GM19452 (cell line): ENCODE data around the gene FBF1.
A peak's percentile ranks its signal among the peaks of the same experiment; 100 is the strongest.

Experiments used
- ATAC-seq: cut with Tn5 transposase; IDR thresholded peaks from one replicate; pipeline ENCODE4 v1.9.1; 2021; ENCODE audit not compliant: unreplicated experiment

The FBF1 gene

DNA sequence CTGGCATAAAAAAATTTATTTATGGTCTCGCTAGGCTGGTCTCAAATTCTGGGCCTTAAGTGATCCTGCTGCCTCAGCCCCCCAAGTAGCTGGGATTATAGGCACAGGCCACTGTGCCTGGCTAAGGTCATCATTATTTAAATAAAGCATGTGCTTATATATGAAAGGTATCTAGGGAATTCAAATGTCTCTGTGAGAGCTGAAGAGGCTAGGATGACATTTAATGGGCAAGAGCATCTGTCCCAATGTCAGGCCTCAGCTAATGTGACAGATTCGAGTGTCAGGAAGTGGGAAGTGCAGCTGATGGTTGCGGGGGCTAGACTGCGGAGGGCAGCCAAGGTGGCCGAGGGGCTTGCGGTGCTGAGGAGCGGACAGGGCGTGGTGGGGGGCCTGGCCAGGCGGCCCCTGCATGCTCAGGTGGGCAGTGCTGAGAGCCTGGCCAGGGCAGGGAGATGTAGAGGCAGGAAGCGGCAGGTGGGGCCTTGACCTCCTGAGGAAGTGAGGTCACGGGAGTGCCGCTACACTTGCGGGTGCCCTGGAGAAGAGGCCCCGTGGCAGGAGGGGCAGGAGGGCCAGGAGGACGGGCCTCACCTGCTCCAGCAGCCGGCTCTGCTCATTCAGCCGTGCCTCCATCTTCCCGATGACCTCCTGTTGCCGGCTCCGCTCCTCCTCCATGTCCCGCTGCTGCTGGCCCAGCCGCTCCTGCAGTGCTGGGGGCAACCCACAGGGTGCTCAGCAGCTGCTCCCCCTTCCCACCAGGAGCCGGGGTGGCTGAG is 23.5 kb downstream of the FBF1 start:
- ATAC-seq, result no peak

DNA sequence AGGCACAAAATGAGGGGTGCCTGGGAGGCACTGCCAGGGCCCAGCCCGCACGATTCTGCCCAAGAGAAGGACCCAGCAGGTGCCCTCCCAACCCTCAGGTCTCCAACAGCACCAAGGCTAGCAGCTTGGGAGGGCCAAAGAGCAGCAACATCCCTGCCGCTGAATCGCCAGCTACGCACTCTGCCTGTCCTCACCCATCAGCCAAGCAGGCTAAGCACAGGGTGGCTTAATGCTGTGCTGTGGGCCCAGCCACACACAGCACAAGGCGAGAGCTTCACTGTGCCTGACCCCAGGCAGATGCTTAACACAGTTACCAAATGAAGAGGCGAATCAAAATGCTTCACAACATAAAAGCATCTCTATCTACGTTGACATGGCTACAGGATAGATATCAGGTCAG is 25.6 kb downstream of the FBF1 start:
- no peak for ATAC-seq

DNA sequence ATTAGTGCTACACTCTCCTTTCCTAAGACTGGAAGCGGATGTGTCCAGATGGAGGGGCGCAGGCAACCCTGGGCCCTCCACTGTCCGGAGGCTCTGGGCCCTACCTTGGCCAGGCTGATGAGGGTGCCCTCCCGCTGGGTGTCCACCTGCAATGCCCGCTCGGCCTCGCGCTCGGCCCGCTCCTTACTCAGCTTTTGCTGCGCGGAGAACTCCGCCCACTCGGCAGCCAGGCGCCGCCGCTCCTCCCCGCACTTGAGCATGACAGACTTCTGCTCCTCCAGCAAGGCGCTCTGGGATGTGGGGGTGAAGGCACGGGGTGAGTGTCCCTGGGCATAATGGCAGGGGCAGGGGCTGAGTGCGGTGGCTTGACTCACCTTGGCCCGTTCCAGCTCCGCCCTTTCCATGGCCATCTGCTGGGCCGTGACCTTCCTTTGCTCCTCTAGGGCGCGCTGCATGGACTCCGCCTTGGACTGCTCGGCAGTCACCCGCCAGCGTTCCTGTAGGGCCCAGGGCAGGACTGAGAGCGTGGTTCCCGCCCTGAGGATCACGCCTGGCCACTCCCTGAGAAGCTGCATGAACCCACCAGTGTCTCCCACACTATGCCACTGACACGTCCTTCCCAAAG is 26.1 kb downstream of the FBF1 start:
- ATAC-seq, result no peak

GRCh38 chr17:75913537-75914210 is 27.2 kb downstream of the FBF1 start:
- ATAC-seq, result no peak

GRCh38 chr17:75910699-75911098 is 30.1 kb downstream of the FBF1 start:
- no peak for ATAC-seq

DNA sequence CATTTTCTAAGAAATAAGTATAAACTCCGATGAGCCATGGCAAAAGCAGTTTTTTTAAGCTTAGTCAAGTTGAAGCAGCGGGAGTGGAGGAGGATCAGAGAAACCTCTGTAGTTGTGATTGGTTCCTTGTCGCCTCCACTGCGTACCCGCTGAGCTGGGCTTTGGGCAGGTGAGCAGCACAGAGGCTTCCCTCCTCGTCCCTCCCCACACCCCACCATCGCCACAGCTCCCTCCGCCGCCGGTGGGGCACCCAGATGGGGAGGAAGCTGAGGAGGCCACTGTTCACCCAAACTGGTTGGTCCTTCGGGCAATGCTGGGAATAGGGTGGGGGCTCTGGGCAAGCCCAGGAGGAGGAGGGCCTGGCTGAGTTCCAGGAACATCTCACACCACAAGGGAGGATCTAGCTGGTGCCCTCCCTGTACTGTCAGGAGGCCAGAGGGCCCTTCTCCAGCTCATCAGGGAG is 31.0 kb downstream of the FBF1 start:
- no peak for ATAC-seq

- ATAC-seq, result no peak
These were observed 31.6 kb downstream of the FBF1 start for GRCh38 chr17:75909051-75909811.

DNA sequence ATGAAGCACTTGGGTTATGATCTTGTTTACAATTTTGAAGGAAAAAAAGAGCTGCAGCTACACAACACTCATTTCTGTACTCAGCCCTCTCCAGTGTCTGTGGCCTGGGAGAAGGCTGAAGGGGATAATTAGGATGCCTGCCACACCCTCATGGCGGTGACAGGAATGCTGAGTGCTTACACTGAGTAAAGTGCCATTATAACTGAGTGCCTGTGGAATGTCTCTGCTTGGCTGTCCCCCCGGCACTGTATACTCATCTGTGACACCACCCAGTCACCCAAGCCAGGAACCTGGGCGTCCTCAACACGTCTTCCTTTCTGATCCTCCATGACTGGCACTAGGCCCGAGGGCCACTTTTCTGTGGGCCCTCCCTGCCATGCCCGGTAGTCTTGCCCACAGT is 32.6 kb downstream of the FBF1 start:
- ATAC-seq, result no peak

DNA sequence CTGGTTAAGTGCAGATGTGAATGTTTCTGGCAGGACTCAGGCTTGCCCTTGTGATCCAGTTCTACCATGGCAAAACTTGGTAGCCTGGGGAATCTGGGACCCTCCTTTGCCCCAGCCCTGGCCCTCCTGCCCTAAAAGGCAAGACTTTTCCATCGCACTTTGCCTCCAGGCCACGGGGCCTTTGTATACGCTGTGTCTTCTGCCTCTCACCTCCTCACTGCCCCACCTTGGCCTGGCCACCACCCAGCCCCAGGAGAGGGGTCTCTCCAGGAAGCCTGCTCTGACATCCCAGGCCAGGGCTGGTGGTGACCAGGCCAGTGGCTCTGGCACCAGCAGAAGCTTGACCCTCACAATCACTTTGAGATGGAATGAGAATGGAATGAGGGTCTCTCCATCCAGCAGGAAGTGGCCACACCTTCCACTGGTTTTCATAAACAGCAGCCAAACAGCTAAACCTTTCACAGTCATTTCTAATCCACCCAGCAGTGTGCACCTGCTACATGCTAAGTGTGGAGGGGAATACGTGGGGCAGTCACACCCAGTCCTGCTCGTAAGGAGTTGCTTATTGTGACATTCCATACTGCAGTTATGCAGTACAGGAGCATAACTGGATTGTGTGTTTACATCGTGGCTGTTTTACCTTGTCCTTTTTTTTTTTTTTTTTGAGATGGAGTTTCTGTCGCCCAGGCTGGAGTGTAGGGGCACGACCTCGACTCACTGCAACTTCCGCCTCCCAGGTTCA is 34.5 kb downstream of the FBF1 start:
- ATAC-seq, result no peak

DNA sequence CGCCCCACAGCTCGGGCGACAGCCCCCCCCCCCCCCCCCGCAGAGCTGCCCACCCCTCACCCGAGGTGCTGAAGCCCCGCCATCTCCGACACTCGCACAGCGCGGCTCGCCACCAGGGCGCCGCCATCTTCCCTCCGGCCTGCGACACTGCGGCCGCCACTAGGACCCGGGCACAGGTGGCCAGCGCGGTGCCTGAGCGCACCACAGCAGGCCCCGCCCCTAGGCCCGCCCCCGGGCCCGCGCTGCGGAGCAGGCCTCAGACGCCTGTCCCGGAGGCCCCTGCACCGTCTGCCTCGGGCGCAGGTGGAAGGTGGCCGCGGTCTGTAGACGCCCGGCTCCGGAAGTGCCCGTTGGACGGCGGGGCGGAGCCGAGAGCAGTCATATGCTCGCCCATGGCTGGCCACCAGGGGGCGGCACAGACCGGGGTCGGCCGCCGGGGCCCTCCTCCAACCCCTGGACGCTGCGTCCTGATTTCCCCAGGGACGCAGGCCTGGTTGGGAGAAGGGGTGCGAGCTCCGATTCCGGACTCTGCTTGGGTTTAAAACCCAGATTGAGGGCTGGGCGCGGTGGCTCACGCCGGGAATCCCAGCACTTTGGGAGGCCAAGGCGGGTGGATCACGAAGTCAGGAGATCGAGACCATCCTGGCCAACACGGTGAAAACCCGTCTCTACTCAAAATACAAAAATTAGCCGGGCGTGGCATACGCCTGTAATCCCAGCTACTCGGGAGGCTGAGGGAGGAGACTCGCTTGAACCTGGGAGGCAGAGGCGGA is 35.9 kb downstream of the FBF1 start, which contains the start of gene MRPL38:
Gene MRPL38, minus strand, starts transcription at position 136 of the 773 bp plus-strand sequence. Its CDS starts 9 bp downstream, at position 127.
- peak; percentile 96 for ATAC-seq

DNA sequence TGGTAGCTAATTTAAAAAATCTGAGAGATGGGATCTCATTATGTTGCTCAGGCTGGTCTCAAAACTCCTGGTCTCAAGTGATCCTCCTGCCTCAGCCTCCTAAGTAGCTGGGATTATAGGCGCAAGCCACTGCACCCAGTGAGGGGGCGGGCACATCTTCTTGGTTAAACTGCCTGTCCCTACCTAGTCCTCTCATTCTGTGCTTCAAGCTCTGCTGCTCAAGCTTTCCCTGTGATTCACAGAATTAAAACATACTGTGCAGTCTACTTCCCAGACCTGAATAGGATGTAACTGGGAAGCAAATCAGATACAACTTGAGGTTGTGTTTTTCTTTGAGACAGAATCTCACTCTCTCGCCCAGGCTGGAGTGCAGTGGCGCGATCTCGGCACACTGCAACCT is 38.4 kb downstream of the FBF1 start:
- no peak for ATAC-seq

DNA sequence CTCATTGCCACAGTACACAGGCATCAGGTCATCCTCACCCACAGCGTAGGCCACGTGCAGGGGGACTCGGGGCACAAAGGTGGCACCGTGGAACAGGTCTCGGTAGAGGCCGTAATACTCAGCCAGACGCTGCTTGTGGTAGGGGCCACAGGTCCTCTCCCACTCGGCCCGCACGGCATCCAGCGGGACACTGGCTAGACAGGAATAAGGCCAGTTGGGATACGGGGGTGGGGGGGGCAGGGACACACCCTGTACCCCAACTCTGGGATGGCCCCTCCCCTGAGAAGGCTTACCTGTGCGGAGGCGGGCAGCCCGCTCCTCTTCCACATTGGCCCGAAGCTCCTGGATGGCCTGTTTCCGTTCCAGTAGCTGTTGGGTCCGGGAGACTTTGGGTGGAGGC is 39.1 kb downstream of the FBF1 start:
- no peak for ATAC-seq

GRCh38 chr17:75900691-75901533 is 39.9 kb downstream of the FBF1 start:
- no peak for ATAC-seq

DNA sequence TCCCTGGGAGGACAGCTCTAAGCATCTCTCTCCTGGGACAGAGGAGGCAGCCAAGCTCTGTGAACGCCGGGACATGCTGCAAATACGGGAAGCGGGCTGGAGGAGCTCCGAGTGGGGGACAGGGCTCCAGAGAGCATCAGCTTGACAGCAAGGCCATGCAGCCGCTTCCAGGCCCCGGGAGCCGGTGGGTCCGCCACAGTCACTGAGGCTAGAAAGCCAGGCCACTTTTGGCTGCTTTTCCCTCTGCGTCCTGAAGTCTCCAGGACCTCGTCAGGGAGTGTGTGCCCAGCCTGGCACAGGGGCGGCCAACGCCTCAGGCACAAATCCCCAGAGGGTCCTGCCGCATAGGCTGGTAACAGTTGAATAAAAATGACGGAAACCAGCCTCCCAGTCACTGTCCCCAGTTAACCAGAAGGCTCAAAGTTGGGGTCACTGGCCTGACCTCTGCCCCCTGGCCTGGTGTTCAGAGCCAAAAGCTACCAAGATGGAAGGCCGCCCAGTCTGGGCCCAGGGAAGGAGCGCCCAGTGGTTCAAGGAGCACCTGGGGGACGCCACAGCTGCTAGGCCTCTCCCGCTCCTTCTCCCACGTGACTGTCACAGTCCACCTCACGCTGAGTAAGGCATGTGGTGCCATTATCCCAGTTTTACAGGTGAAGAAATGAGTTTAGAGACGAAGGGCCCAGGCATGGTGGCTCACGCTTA is 40.9 kb downstream of the FBF1 start:
- ATAC-seq, result no peak

GRCh38 chr17:75899353-75899752 is 41.5 kb downstream of the FBF1 start:
- no peak for ATAC-seq

DNA sequence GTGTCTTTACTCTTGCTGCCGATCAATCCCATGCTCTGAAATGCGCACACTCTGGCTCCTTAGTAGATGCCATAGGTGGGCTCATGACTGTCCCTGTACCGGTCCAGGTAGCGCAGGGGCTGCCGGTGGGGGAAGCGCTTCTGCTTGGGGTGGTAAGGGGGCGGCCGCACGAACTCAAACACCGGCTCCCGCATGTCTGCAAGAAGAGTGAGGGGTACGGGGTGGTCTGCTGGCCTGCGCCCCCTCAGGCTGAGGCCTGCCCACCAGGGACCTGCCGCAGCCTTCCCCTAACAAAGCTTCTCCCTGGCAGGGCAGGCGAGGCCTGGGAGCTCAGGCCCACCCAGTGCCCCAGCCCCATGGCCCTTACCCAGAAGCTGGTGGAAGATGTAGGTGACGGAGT is 42.1 kb downstream of the FBF1 start:
- no peak for ATAC-seq

DNA sequence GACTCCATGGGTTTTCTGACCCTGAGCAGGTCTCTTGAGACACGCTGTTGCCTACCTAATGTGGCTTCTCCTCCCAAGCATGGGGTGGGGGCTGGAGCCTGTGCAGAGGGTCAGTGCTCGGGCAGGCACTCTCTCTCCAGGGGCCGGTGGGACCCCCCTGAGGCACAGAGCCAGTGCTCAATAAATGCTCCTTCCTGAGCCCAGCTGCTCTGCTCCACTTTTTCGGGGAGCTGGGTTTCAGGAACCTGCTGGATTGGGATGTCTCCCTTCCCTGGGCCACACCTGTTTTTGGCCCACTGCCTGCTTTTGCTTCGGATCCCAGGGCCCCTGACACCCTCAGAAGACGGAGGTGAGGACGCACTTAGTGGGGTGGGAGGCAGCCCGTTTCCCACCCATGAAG is 42.8 kb downstream of the FBF1 start:
- ATAC-seq, result no peak
